SK-N-SH (cell line): ENCODE results near the gene KDELR1.

Source experiments
- CTCF ChIP-seq: fragments of 200-600 bp; sonication (generic); IDR thresholded peaks from 2 replicates; pipeline ENCODE4 v1.6.1; 2017; ENCODE audit warnings: antibody characterized with exemption, mild to moderate bottlenecking, moderate library complexity
- ELF1 ChIP-seq: IDR thresholded peaks from 2 replicates; pipeline ENCODE4 v1.4.0; 2012
- EP300 ChIP-seq, 2 experiments: IDR thresholded peaks; 2 replicates each; pipeline versions ENCODE4 v1.4.0 to v1.6.1; 2012; ENCODE audit warnings: borderline replicate concordance in 1 of 2, low read depth in 1 of 2, low read length in 1 of 2
- FOSL2 ChIP-seq: IDR thresholded peaks from 2 replicates; pipeline ENCODE4 v1.4.0; 2012; ENCODE audit warnings: low read depth, mild to moderate bottlenecking, moderate library complexity, borderline replicate concordance
- GATA2 ChIP-seq: sonication (generic); formaldehyde crosslinking; IDR thresholded peaks from 2 replicates; pipeline ENCODE4 v1.5.0; 2020; ENCODE audit warnings: mild to moderate bottlenecking, missing genetic modification reagents
- JUND ChIP-seq: IDR thresholded peaks from 2 replicates; pipeline ENCODE4 v1.4.0; 2012
- MAX ChIP-seq: IDR thresholded peaks from 2 replicates; pipeline ENCODE4 v1.4.0; 2012; ENCODE audit warnings: low read depth
- POLR2AphosphoS5 ChIP-seq: IDR thresholded peaks from 2 replicates; pipeline ENCODE4 v1.6.1; 2012; ENCODE audit warnings: low read depth, low read length
- REST ChIP-seq: IDR thresholded peaks from 2 replicates; pipeline ENCODE4 v1.6.1; 2012; ENCODE audit warnings: mild to moderate bottlenecking, low read depth, low read length, moderate library complexity
- SMC3 ChIP-seq: IDR thresholded peaks from 2 replicates; pipeline ENCODE4 v1.6.1; 2012; ENCODE audit warnings: low read depth, low read length, improper control_type of control experiment
- TCF12 ChIP-seq: IDR thresholded peaks from 2 replicates; pipeline ENCODE4 v1.4.0; 2012
- YY1 ChIP-seq: IDR thresholded peaks from 2 replicates; pipeline ENCODE4 v1.4.0; 2012; ENCODE audit warnings: low read depth, mild to moderate bottlenecking

GRCh38 chr19:48348045-48348444 lies 43.3 kb downstream of the KDELR1 start:
- TF ChIP-seq CTCF (no peak), GATA2 (CRISPR knock-in tag) (no peak), JUND (no peak), TCF12 (no peak), POLR2AphosphoS5 (no peak), FOSL2 (no peak), YY1 (no peak), SMC3 (no peak), ELF1 (no peak), EP300 (IDR thresholded peaks at IDR 0.05; ENCODE audit: borderline replicate concordance in 1 of 2, low read depth in 1 of 2, low read length in 1 of 2) (no peak), MAX (no peak), REST (no peak)
